Neural progenitor cell (in vitro differentiated cells): ENCODE results near the gene CDC42BPA. TPM values are rescaled to one million over a fixed set of nuclear protein-coding genes. Genes with fewer than 3 reads are reported as not detected.

ENCODE experiments used
- DNase-seq: peaks from one replicate; pipeline ENCODE4 v3.0.0-alpha.2; 2016; ENCODE audit warnings: low spot score
- H2AFZ ChIP-seq: fragments of 200-600 bp; sonication (generic); replicated peaks from 2 replicates; pipeline ENCODE4 v1.6.1; 2016; ENCODE audit warnings: antibody characterized with exemption
- H3F3A ChIP-seq: fragments of 200-600 bp; sonication (generic); 2 replicates; pipeline ENCODE4 v1.6.1; 2016; ENCODE audit warnings: antibody characterized with exemption, low read depth
- H3K27ac ChIP-seq: fragments of 200-600 bp; sonication (generic); 2 replicates; pipeline ENCODE4 v1.5.1; 2016; ENCODE audit warnings: mild to moderate bottlenecking
- H3K27me3 ChIP-seq: fragments of 200-600 bp; sonication (generic); 2 replicates; pipeline ENCODE4 v1.6.1; 2016; ENCODE audit warnings: mild to moderate bottlenecking, moderate library complexity
- H3K36me3 ChIP-seq: fragments of 200-600 bp; sonication (generic); 2 replicates; pipeline ENCODE4 v1.5.1; 2016
- H3K4me1 ChIP-seq: fragments of 200-600 bp; sonication (generic); 2 replicates; pipeline ENCODE4 v1.6.1; 2016; ENCODE audit warnings: mixed run types
- H3K4me2 ChIP-seq: fragments of 200-600 bp; sonication (generic); 2 replicates; pipeline ENCODE4 v1.6.1; 2016
- H3K4me3 ChIP-seq: fragments of 200-600 bp; sonication (generic); 2 replicates; pipeline ENCODE4 v1.5.1; 2016
- H3K79me2 ChIP-seq: fragments of 200-600 bp; sonication (generic); 2 replicates; pipeline ENCODE4 v1.6.1; 2016; ENCODE audit warnings: low read depth
- H3K9ac ChIP-seq: fragments of 200-600 bp; sonication (generic); 2 replicates; pipeline ENCODE4 v1.6.1; 2016
- H3K9me3 ChIP-seq: fragments of 200-600 bp; sonication (generic); 2 replicates; pipeline ENCODE4 v1.5.1; 2016; ENCODE audit warnings: low read depth
- H4K20me1 ChIP-seq: fragments of 200-600 bp; sonication (generic); 2 replicates; pipeline ENCODE4 v1.6.1; 2016; ENCODE audit warnings: low read depth
- H3K27ac Mint-ChIP-seq: 3 replicates; pipeline ENCODE4 v1.8.0; 2021; ENCODE audit warnings: mixed read lengths
- H3K27me3 Mint-ChIP-seq: 2 replicates; pipeline ENCODE4 v1.8.0; 2022; ENCODE audit warnings: low read depth, mild to moderate bottlenecking, inconsistent platforms, moderate library complexity, mixed read lengths; ENCODE audit not compliant: insufficient read depth
- H3K36me3 Mint-ChIP-seq: 3 replicates; pipeline ENCODE4 v1.8.0; 2021; ENCODE audit warnings: mixed read lengths
- H3K4me1 Mint-ChIP-seq: 3 replicates; pipeline ENCODE4 v1.8.0; 2021; ENCODE audit warnings: mixed read lengths
- H3K4me3 Mint-ChIP-seq: 3 replicates; pipeline ENCODE4 v1.8.0; 2021; ENCODE audit warnings: mild to moderate bottlenecking, moderate library complexity, mixed read lengths
- H3K9me3 Mint-ChIP-seq: 3 replicates; pipeline ENCODE4 v1.8.0; 2020; ENCODE audit warnings: mixed read lengths
- EZH2 ChIP-seq: fragments of 200-600 bp; sonication (generic); IDR thresholded peaks from 2 replicates; pipeline ENCODE4 v1.6.1; 2017; ENCODE audit warnings: antibody characterized with exemption, mild to moderate bottlenecking, moderate library complexity
- EZH2phosphoT487 ChIP-seq: fragments of 200-600 bp; sonication (generic); IDR thresholded peaks from 2 replicates; pipeline ENCODE4 v1.6.1; 2017; ENCODE audit warnings: antibody characterized with exemption
- total RNA-seq: library from RNA; depleted of rRNA; stranded (reverse); fragments of >200 nt; gene quantifications from 2 replicates; pipeline ENCODE4 v1.2.3, GENCODE V29; 2015; ENCODE audit warnings: low replicate concordance
- TF ChIP-seq, protein P1 (sequence below): fragments of 200-600 bp; sonication (generic); IDR thresholded peaks from 2 replicates; pipeline ENCODE4 v1.5.1; 2017; ENCODE audit warnings: antibody characterized with exemption, mild to moderate bottlenecking

Gene CDC42BPA
- total RNA-seq, 1 donor from 2014 or later = 54.7 TPM

DNA sequence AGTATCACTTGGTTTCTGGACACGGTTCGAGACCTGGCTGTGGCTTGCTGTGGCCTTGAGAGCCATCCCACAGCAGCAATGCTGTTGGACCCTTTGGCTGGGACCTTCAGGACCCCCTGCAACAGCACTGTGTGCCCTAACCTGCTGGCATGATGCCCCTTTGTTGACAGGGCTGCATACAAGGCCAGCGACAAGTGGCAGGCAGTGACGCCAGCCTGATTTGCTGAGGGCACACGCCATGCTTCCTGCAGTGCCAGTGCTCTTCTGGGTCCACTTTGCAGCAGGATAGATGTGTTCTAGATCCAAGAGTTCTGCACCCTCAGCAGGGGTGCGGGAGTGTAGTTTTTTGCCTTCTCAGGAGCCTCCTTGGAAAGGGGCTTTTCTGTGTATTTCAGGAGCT lies 345.4 kb downstream of the CDC42BPA start:
- H3K4me1 Mint-ChIP-seq = peaks cover 27% of the 10 kb centered on the region
- H3K36me3 ChIP-seq = no peaks in the 10 kb centered on the region
- no peak overlapping the region for H3K27ac Mint-ChIP-seq
- H3K9me3 Mint-ChIP-seq = peaks cover 11% of the 10 kb centered on the region
- no peaks in the 10 kb centered on the region for H3K9me3 ChIP-seq
- no peak for DNase-seq
- peaks cover 30% of the 10 kb centered on the region for H3K4me1 ChIP-seq
- no peak overlapping the region for H3K4me3 ChIP-seq
- no peak overlapping the region for H2AFZ ChIP-seq
- H3K27me3 Mint-ChIP-seq = peaks cover 10% of the 10 kb centered on the region
- H3K27me3 ChIP-seq = no peaks in the 10 kb centered on the region
- no peaks in the 10 kb centered on the region for H3F3A ChIP-seq
- no peak overlapping the region for H3K4me3 Mint-ChIP-seq
- H3K79me2 ChIP-seq = no peaks in the 10 kb centered on the region
- no peak overlapping the region for H3K27ac ChIP-seq
- H3K4me2 ChIP-seq = no peak overlapping the region
- TF ChIP-seq, protein P1, sequence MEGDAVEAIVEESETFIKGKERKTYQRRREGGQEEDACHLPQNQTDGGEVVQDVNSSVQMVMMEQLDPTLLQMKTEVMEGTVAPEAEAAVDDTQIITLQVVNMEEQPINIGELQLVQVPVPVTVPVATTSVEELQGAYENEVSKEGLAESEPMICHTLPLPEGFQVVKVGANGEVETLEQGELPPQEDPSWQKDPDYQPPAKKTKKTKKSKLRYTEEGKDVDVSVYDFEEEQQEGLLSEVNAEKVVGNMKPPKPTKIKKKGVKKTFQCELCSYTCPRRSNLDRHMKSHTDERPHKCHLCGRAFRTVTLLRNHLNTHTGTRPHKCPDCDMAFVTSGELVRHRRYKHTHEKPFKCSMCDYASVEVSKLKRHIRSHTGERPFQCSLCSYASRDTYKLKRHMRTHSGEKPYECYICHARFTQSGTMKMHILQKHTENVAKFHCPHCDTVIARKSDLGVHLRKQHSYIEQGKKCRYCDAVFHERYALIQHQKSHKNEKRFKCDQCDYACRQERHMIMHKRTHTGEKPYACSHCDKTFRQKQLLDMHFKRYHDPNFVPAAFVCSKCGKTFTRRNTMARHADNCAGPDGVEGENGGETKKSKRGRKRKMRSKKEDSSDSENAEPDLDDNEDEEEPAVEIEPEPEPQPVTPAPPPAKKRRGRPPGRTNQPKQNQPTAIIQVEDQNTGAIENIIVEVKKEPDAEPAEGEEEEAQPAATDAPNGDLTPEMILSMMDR = no peak
- no peak for TF ChIP-seq EZH2
- no peak for TF ChIP-seq EZH2phosphoT487
- peaks cover 4% of the 10 kb centered on the region for H3K36me3 Mint-ChIP-seq
- no peak overlapping the region for H3K9ac ChIP-seq
- H4K20me1 ChIP-seq = peaks cover 3% of the 10 kb centered on the region

DNA sequence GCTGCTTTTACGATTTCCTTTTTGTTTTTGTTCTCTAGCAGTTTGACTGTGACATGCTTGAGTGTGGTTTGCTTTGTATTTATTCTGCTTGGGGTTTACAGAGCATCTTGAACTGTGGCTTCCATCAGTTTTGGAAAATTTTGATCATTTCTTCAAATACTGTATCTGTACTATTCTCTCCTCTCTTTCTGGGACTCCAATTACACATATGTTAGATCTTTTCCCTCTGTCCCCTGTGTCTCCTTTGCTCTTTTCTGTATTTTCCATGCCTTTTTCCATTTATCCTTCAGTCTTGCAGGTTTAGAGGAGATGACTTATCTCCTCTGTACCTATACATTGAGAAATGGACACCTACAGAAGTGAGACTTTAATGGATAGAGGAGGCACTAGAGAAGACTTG lies 346.5 kb downstream of the CDC42BPA start:
- Histone ChIP-seq H3K27ac (no peak overlapping the region), H3K4me3 (no peak overlapping the region), H3K4me2 (no peak overlapping the region), H4K20me1 (peaks cover 6% of the 10 kb centered on the region), H3K4me1 (peaks cover 30% of the 10 kb centered on the region), H3K9me3 (no peaks in the 10 kb centered on the region), H3K27me3 (no peaks in the 10 kb centered on the region), H3K36me3 (no peaks in the 10 kb centered on the region), H3F3A (no peaks in the 10 kb centered on the region), H3K9ac (no peak overlapping the region), H3K79me2 (no peaks in the 10 kb centered on the region), H2AFZ (no peak overlapping the region)
- TF ChIP-seq, protein P1 = no peak
- TF ChIP-seq EZH2 = no peak
- no peak for TF ChIP-seq EZH2phosphoT487
- H3K4me1 Mint-ChIP-seq = peaks cover 27% of the 10 kb centered on the region
- no peak for DNase-seq
- H3K27ac Mint-ChIP-seq = no peak overlapping the region
- peaks cover 7% of the 10 kb centered on the region for H3K27me3 Mint-ChIP-seq
- no peak overlapping the region for H3K4me3 Mint-ChIP-seq
- H3K36me3 Mint-ChIP-seq = peaks cover 4% of the 10 kb centered on the region
- peaks cover 11% of the 10 kb centered on the region for H3K9me3 Mint-ChIP-seq

DNA sequence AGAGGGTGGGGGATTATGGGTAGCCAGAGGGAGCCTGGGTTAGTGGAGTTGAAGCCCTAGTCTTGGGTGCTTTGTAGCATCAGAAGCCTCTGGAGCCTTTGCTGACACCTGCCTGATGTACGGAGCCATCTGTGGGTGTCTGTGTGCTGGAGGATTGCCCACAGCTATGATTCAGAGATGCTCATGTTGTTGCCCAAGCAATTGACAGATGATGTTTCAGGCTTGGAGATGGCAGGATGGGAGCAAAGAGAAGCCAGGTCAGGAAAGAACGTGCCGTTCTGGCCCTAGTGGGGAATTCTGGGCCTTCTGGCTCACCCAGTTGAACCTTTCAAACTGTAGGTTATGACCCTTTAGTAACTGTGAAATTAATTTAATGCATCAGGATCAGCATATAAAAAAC lies 350.6 kb downstream of the CDC42BPA start:
- Histone ChIP-seq H3K4me1 (no peaks in the 10 kb centered on the region), H3K36me3 (no peaks in the 10 kb centered on the region), H3F3A (no peaks in the 10 kb centered on the region), H3K9ac (no peak overlapping the region), H3K79me2 (no peaks in the 10 kb centered on the region), H4K20me1 (peaks cover 3% of the 10 kb centered on the region), H3K9me3 (no peaks in the 10 kb centered on the region), H2AFZ (no peak overlapping the region), H3K27me3 (no peaks in the 10 kb centered on the region), H3K4me3 (no peak overlapping the region), H3K27ac (no peak overlapping the region), H3K4me2 (no peak overlapping the region)
- no peaks in the 10 kb centered on the region for H3K4me1 Mint-ChIP-seq
- H3K27ac Mint-ChIP-seq = no peak overlapping the region
- no peak overlapping the region for H3K4me3 Mint-ChIP-seq
- peaks cover 4% of the 10 kb centered on the region for H3K36me3 Mint-ChIP-seq
- DNase-seq = no peak
- peaks cover 11% of the 10 kb centered on the region for H3K9me3 Mint-ChIP-seq
- peaks cover 3% of the 10 kb centered on the region for H3K27me3 Mint-ChIP-seq
- no peak for TF ChIP-seq EZH2
- TF ChIP-seq, protein P1 = no peak
- TF ChIP-seq EZH2phosphoT487 = no peak

DNA sequence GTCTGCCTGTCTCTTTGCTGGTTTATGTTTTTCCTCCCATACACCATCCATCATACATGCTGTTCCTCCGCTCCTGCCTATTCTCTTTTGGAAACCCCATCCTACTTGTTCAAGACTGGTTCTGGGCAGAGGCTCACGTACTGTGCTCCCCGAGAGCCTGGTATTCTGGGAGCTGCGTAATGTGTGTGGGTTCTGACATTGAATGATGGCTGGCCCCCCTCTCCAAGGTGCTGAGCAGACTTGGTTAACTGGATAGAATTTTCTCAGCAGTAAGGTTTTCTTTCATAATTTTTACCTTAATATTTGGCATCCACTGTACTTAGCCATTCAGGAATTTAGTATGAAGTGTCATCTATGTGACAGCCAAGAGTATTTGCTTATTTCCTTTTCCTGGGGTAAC lies 351.6 kb downstream of the CDC42BPA start:
- no peak overlapping the region for H3K27ac ChIP-seq
- H3K36me3 Mint-ChIP-seq = peaks cover 2% of the 10 kb centered on the region
- DNase-seq = no peak
- no peaks in the 10 kb centered on the region for H3K79me2 ChIP-seq
- H3K4me3 Mint-ChIP-seq = no peak overlapping the region
- no peaks in the 10 kb centered on the region for H3K9me3 ChIP-seq
- TF ChIP-seq EZH2phosphoT487 (no peak), EZH2 (no peak)
- TF ChIP-seq, protein P1 = no peak
- no peak overlapping the region for H3K9ac ChIP-seq
- no peaks in the 10 kb centered on the region for H3K4me1 ChIP-seq
- no peaks in the 10 kb centered on the region for H3F3A ChIP-seq
- peaks cover 8% of the 10 kb centered on the region for H3K9me3 Mint-ChIP-seq
- H3K36me3 ChIP-seq = no peaks in the 10 kb centered on the region
- H3K27me3 ChIP-seq = no peaks in the 10 kb centered on the region
- H3K27me3 Mint-ChIP-seq = peaks cover 3% of the 10 kb centered on the region
- no peak overlapping the region for H3K4me3 ChIP-seq
- H3K4me1 Mint-ChIP-seq = no peaks in the 10 kb centered on the region
- H4K20me1 ChIP-seq = peaks cover 3% of the 10 kb centered on the region
- H2AFZ ChIP-seq = no peak overlapping the region
- H3K4me2 ChIP-seq = no peak overlapping the region
- H3K27ac Mint-ChIP-seq = no peak overlapping the region
